ENCODE results near the gene SCN1A.
"Not testable (repeated sequence)": the region's sequence is repeated elsewhere in the genome, so short reads cannot be mapped to it uniquely, and the experiment has no call there.

The SCN1A gene

DNA sequence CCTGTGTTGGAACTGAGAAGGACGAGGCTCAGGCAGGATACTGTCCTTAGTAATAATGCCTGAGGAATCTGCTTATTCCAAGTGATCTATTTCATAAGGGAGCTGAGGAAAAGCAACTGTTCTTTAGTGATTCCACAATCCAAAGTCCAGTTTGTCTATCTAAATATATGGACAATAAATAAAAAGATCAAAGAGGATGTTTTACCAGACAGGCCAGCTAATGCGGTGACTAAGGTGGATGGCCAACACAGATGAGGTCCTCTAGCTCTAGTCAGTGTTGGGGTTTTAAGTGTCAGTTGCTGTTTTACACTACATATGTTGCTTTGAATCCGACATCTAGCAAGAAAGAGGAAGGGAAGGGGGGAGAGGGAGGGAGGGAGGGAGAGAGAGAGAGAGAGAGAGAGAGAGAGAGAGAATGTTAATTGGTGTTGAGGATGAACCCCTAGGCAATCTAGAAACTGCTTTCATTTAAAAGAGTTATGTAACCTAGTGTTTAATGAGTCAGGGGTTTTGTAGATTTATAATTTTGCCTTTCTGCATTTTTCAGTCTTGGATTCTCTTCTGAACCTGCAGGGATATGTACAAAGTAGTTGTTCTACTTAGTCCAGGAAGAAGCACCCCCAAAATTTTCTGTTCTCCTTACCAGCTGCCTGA is 27.0 kb upstream of the SCN1A start:
- WGBS, 2 experiments = 51 to 59% methylated on average over 3 of the region's 3 CpGs
- H3K27ac ChIP-seq (ENCODE audit: insufficient read depth, low read depth, low read length, poor library complexity, severe bottlenecking) = no peak overlapping the region
- no peak overlapping the region for H3K4me3 ChIP-seq (ENCODE audit: insufficient read depth, low read depth, low read length)
- no peaks in the 10 kb centered on the region for H3K9me3 ChIP-seq (ENCODE audit: control insufficient read depth, low read length)
- H3K4me1 ChIP-seq (ENCODE audit: control insufficient read depth, insufficient read depth, low read length) = no peaks in the 10 kb centered on the region
- no peaks in the 10 kb centered on the region for H3K36me3 ChIP-seq (ENCODE audit: control insufficient read depth, insufficient read depth, low read length)
- no peaks in the 10 kb centered on the region for H3K27me3 ChIP-seq (ENCODE audit: control insufficient read depth, insufficient read depth, low read length, poor library complexity, severe bottlenecking)

- H3K9me3 ChIP-seq (ENCODE audit: control insufficient read depth, low read length) = no peaks in the 10 kb centered on the region
- H3K4me1 ChIP-seq (ENCODE audit: control insufficient read depth, insufficient read depth, low read length) = no peaks in the 10 kb centered on the region
- H3K27ac ChIP-seq (ENCODE audit: insufficient read depth, low read depth, low read length, poor library complexity, severe bottlenecking) = no peak overlapping the region
- no peaks in the 10 kb centered on the region for H3K27me3 ChIP-seq (ENCODE audit: control insufficient read depth, insufficient read depth, low read length, poor library complexity, severe bottlenecking)
- H3K36me3 ChIP-seq (ENCODE audit: control insufficient read depth, insufficient read depth, low read length) = no peaks in the 10 kb centered on the region
- no peak overlapping the region for H3K4me3 ChIP-seq (ENCODE audit: insufficient read depth, low read depth, low read length)
Measured at GRCh38 chr2:166152064-166152463, 24.2 kb upstream of the SCN1A start.

- WGBS, 2 experiments = 74 to 77% methylated on average over 7 of the region's 7 CpGs
- Histone ChIP-seq H3K27me3 (ENCODE audit: control insufficient read depth, insufficient read depth, low read length, poor library complexity, severe bottlenecking) (no peaks in the 10 kb centered on the region), H3K9me3 (ENCODE audit: control insufficient read depth, low read length) (no peaks in the 10 kb centered on the region), H3K27ac (ENCODE audit: insufficient read depth, low read depth, low read length, poor library complexity, severe bottlenecking) (no peak overlapping the region), H3K36me3 (ENCODE audit: control insufficient read depth, insufficient read depth, low read length) (no peaks in the 10 kb centered on the region), H3K4me1 (ENCODE audit: control insufficient read depth, insufficient read depth, low read length) (no peaks in the 10 kb centered on the region), H3K4me3 (ENCODE audit: insufficient read depth, low read depth, low read length) (no peak overlapping the region)
Measured at GRCh38 chr2:166148500-166149400, 20.9 kb upstream of the SCN1A start.

- H3K4me3 ChIP-seq (ENCODE audit: insufficient read depth, low read depth, low read length) = no peak overlapping the region
- H3K27ac ChIP-seq (ENCODE audit: insufficient read depth, low read depth, low read length, poor library complexity, severe bottlenecking) = no peak overlapping the region
- no peaks in the 10 kb centered on the region for H3K9me3 ChIP-seq (ENCODE audit: control insufficient read depth, low read length)
- H3K4me1 ChIP-seq (ENCODE audit: control insufficient read depth, insufficient read depth, low read length) = no peaks in the 10 kb centered on the region
- WGBS, 2 experiments = 92 to 96% methylated on average over 2 of the region's 2 CpGs
- H3K36me3 ChIP-seq (ENCODE audit: control insufficient read depth, insufficient read depth, low read length) = no peaks in the 10 kb centered on the region
- H3K27me3 ChIP-seq (ENCODE audit: control insufficient read depth, insufficient read depth, low read length, poor library complexity, severe bottlenecking) = no peaks in the 10 kb centered on the region
Measured at GRCh38 chr2:166147883-166148282, 20.1 kb upstream of the SCN1A start.

GRCh38 chr2:166144071-166144470 is 16.3 kb upstream of the SCN1A start:
- no peaks in the 10 kb centered on the region for H3K27me3 ChIP-seq (ENCODE audit: control insufficient read depth, insufficient read depth, low read length, poor library complexity, severe bottlenecking)
- H3K4me1 ChIP-seq (ENCODE audit: control insufficient read depth, insufficient read depth, low read length) = no peaks in the 10 kb centered on the region
- H3K4me3 ChIP-seq (ENCODE audit: insufficient read depth, low read depth, low read length) = no peak overlapping the region
- no peaks in the 10 kb centered on the region for H3K9me3 ChIP-seq (ENCODE audit: control insufficient read depth, low read length)
- H3K27ac ChIP-seq (ENCODE audit: insufficient read depth, low read depth, low read length, poor library complexity, severe bottlenecking) = no peak overlapping the region
- 86 to 90% methylated on average over 1 of the region's 1 CpG for WGBS, 2 experiments
- H3K36me3 ChIP-seq (ENCODE audit: control insufficient read depth, insufficient read depth, low read length) = no peaks in the 10 kb centered on the region

GRCh38 chr2:166140932-166141331 is 13.1 kb upstream of the SCN1A start:
- no peak overlapping the region for H3K4me3 ChIP-seq (ENCODE audit: insufficient read depth, low read depth, low read length)
- no peaks in the 10 kb centered on the region for H3K27me3 ChIP-seq (ENCODE audit: control insufficient read depth, insufficient read depth, low read length, poor library complexity, severe bottlenecking)
- no peaks in the 10 kb centered on the region for H3K36me3 ChIP-seq (ENCODE audit: control insufficient read depth, insufficient read depth, low read length)
- H3K27ac ChIP-seq (ENCODE audit: insufficient read depth, low read depth, low read length, poor library complexity, severe bottlenecking) = no peak overlapping the region
- no peaks in the 10 kb centered on the region for H3K9me3 ChIP-seq (ENCODE audit: control insufficient read depth, low read length)
- WGBS, 2 experiments = 77 to 89% methylated on average over 1 to 2 of the region's 2 CpGs
- H3K4me1 ChIP-seq (ENCODE audit: control insufficient read depth, insufficient read depth, low read length) = no peaks in the 10 kb centered on the region

- 46 to 55% methylated on average over 6 to 7 of the region's 7 CpGs for WGBS, 2 experiments
- Histone ChIP-seq H3K27ac (ENCODE audit: insufficient read depth, low read depth, low read length, poor library complexity, severe bottlenecking) (no peak overlapping the region), H3K4me3 (ENCODE audit: insufficient read depth, low read depth, low read length) (no peak overlapping the region)
Measured at GRCh38 chr2:166140475-166140874, 12.7 kb upstream of the SCN1A start.

GRCh38 chr2:166139479-166139878 is 11.7 kb upstream of the SCN1A start:
- H3K4me1 ChIP-seq (ENCODE audit: control insufficient read depth, insufficient read depth, low read length); H3K4me3 ChIP-seq (ENCODE audit: insufficient read depth, low read depth, low read length); H3K36me3 ChIP-seq (ENCODE audit: control insufficient read depth, insufficient read depth, low read length); H3K27me3 ChIP-seq (ENCODE audit: control insufficient read depth, insufficient read depth, low read length, poor library complexity, severe bottlenecking); H3K9me3 ChIP-seq (ENCODE audit: control insufficient read depth, low read length); H3K27ac ChIP-seq (ENCODE audit: insufficient read depth, low read depth, low read length, poor library complexity, severe bottlenecking): not testable (repeated sequence)
- 47 to 95% methylated on average over 2 to 3 of the region's 3 CpGs for WGBS, 2 experiments

More at GRCh38 chr2:166140475-166140874, 12.7 kb upstream of the SCN1A start:
- Histone ChIP-seq H3K4me1 (ENCODE audit: control insufficient read depth, insufficient read depth, low read length) (no peaks in the 10 kb centered on the region), H3K27me3 (ENCODE audit: control insufficient read depth, insufficient read depth, low read length, poor library complexity, severe bottlenecking) (no peaks in the 10 kb centered on the region), H3K36me3 (ENCODE audit: control insufficient read depth, insufficient read depth, low read length) (no peaks in the 10 kb centered on the region), H3K9me3 (ENCODE audit: control insufficient read depth, low read length) (no peaks in the 10 kb centered on the region)

DNA sequence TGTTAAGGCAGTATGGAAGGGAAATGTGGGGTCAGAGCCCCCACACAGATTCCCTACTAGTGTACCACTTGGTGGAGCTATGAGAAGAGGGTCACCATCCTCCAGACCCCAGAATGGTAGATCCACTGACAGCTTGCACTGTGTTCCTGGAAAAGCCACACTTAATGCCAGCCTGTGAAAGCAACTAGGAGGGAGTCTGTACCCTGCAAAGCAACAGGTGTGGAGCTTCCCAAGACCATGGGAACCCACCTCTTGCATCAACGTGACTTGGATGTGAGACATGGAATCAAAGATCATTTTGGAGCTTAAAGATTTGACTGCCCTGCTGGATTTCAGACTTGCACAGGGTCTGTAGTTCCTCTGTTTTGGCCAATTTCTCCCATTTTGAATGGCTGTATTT is 10.8 kb upstream of the SCN1A start:
- H3K4me3 ChIP-seq (ENCODE audit: insufficient read depth, low read depth, low read length) = no peak overlapping the region
- no peak overlapping the region for H3K27ac ChIP-seq (ENCODE audit: insufficient read depth, low read depth, low read length, poor library complexity, severe bottlenecking)
- H3K4me1 ChIP-seq (ENCODE audit: control insufficient read depth, insufficient read depth, low read length) = no peaks in the 10 kb centered on the region
- no peaks in the 10 kb centered on the region for H3K9me3 ChIP-seq (ENCODE audit: control insufficient read depth, low read length)
- WGBS, 2 experiments = 90 to 93% methylated on average over 1 of the region's 1 CpG
- no peaks in the 10 kb centered on the region for H3K36me3 ChIP-seq (ENCODE audit: control insufficient read depth, insufficient read depth, low read length)
- H3K27me3 ChIP-seq (ENCODE audit: control insufficient read depth, insufficient read depth, low read length, poor library complexity, severe bottlenecking) = no peaks in the 10 kb centered on the region

DNA sequence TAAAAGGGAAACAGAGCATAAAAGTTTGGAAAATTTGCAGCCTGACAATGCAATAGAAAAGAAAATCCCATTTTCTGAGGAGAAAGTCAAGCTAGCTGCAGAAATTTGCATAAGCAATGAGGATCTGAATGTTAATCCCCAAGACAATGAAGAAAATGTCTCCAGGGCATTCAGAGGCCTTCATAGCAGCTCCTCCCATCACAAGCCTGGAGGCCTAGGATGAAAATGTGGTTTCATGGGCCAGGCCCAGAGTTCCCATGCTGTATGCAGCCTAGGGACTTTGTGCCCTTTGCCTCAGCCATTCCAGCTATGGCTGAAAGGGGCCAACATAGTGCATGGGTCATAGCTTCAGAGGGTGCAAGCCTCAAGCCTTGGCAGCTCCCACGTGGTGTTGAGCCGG is 10.3 kb upstream of the SCN1A start:
- Histone ChIP-seq H3K4me1 (ENCODE audit: control insufficient read depth, insufficient read depth, low read length) (no peaks in the 10 kb centered on the region), H3K27me3 (ENCODE audit: control insufficient read depth, insufficient read depth, low read length, poor library complexity, severe bottlenecking) (no peaks in the 10 kb centered on the region), H3K27ac (ENCODE audit: insufficient read depth, low read depth, low read length, poor library complexity, severe bottlenecking) (no peak overlapping the region), H3K4me3 (ENCODE audit: insufficient read depth, low read depth, low read length) (no peak overlapping the region), H3K36me3 (ENCODE audit: control insufficient read depth, insufficient read depth, low read length) (no peaks in the 10 kb centered on the region), H3K9me3 (ENCODE audit: control insufficient read depth, low read length) (no peaks in the 10 kb centered on the region)
- WGBS, 2 experiments = 44% methylated on average over 2 of the region's 2 CpGs

Data from ectodermal cell (in vitro differentiated cells).